ENCODE measurements around the gene EQTN.

Gene EQTN

DNA sequence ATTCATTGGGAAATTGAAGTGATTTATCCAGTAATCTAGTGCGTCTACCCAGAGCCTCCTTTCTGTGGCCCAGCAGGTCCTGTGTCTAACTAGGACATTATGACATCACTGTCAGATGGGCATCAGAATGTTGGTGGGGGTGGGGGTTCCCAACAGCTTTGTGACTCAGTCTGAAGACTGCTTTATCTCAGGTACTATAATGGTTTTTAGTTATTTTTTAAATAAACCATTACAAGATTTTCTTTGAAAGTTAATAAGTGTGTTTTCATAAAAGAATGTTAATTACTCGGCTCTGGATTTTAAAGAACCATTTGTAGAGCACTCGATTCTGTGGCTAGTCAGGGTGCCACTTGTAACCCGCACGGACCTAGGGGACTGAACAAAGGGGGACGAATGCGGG is at the start of gene EQTN:
EQTN (minus strand) TSS at position 101 of the 400 bp plus-strand sequence; CDS start at position 6, 95 bp downstream.
- DNase-seq = no peak

DNA sequence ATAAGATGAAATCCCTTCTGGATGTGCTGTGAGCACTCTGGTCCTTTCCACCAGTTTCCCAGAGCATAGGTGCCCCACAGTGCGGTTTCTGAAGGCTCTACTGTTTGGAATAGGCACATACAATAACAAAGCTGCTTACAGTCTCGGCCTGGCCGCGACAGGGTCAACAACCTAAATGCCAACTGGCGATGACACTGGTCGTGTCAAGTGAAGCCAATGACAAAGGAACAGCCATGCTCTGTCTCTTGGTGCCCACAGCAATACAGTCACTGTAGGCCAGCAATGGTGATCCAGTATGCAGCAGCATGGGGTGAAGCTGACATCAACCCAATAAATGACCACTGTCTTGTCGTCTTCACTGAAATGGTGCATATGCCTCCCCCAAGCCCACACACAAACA is 47.8 kb upstream of the EQTN start:
- DNase-seq = no peak

- DNase-seq = no peak
Measured at GRCh38 chr9:27341545-27342294, 44.8 kb upstream of the EQTN start.

DNA sequence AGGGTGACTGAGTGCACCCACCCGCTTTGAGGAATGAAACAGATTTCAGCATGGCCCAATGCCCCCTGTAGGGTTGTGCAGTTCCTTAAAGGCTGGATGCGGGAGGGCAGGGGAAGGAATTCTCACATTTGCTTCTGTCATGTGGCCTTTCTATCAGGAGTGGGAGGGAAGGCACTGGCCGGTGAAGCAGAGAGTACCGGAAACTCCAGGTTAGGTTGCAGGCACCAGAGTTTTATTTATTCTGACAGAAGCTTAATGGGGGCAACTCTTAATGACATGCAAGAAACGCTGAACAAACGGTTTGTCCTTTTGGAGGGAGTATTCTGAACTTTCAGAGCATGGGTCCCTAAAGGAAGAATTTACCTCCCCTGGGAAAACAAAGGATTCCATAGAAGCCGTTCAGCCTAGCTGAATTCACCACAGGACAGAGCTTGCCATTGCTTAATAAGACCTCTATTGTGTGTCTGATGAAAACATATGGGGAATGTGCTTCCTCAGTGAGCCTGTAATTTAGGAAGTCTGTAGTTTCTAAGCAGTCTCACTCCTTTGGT is 44.1 kb upstream of the EQTN start:
- DNase-seq = no peak

DNA sequence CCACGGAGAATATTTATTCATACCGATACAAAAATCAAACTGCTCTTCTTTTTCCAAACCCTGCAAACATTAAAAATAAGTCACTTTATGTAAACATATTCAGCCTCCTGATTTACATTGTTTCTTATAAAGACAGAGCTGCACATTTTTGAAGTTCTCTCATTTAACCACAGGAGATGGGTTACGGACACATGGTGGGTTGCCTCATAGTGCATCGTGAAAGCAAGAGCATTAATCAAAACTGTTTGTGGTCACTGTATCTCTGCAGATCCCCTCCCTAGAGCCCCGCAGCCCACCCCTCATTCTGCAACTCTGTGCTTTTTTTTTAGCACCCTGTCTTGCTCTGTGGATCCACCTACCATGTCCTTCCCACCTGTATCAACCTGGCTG is 43.3 kb upstream of the EQTN start:
- no peak for DNase-seq

DNA sequence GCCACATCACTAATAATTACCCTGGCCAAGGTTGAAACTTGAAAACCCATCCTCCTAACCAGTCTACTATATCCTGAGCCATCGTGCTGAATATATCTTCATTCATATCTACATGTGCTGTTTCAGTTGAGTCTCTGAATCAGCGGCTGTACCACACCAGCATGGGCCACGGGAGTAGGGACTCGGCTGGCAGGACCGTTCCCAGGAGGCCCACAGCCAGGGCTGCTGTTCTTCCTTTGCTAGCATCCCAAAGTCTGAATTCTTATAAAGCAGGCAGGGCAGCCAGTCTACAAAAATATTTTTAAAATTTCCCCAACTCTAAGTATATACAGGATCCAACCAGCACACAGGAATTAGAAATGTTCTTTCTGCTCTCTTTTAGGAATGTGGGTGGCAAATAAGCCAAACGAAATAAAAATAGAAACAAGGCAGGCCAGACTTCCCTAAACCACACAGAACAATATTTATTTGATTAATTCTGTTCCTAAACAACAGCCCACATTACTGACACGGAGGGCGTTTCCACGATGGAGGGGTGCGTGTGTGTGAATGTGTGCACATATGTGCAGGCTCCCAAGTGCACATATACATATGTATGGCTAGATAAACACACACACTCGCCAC is 42.8 kb upstream of the EQTN start:
- DNase-seq = no peak

GRCh38 chr9:27338527-27338903 is 41.6 kb upstream of the EQTN start:
- DNase-seq = no peak

- no peak for DNase-seq
Measured at GRCh38 chr9:27337833-27338526, 41.0 kb upstream of the EQTN start.

- no peak for DNase-seq
Measured at GRCh38 chr9:27337236-27337635, 40.3 kb upstream of the EQTN start.

DNA sequence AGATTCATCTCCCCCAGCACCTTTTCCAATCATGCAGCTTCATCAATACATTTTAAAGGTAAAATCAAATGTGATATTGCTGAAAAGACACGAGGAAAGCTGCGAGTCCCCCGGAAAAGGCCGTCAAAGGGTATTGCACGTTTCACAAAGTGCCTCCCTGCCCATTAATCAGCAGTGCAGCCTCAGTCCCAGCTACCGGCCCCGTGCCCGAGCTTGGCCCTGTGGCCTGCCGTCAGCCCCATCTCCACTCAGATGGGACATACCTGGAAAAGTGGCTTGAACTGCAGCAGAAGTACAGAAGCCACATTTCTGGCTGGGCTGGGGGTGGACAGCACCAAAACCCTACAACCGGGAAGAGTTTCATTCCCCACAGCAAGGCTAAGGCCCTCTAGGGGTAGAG is 39.9 kb upstream of the EQTN start:
- DNase-seq = no peak

DNA sequence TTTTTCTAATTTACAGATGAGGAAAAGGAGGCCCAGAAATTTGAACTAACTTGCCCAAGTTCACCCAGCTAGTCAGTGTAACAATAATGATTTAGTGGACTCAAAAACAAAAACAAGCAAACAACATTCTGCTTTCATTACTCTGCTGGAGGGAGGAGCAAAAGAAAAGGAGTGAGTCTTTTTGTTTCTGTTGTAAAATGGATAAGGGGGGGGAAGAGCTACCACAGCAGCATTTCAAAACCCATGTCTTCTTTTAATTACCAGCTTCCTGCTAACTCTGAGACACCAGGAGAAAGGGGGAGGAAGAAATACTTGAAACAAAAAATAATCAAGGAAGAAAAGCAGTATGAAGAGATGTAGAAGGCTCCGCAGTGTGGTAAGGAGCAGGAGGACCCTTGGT is 39.2 kb upstream of the EQTN start:
- no peak for DNase-seq

- DNase-seq = no peak
Measured at GRCh38 chr9:27335075-27335474, 38.1 kb upstream of the EQTN start.

DNA sequence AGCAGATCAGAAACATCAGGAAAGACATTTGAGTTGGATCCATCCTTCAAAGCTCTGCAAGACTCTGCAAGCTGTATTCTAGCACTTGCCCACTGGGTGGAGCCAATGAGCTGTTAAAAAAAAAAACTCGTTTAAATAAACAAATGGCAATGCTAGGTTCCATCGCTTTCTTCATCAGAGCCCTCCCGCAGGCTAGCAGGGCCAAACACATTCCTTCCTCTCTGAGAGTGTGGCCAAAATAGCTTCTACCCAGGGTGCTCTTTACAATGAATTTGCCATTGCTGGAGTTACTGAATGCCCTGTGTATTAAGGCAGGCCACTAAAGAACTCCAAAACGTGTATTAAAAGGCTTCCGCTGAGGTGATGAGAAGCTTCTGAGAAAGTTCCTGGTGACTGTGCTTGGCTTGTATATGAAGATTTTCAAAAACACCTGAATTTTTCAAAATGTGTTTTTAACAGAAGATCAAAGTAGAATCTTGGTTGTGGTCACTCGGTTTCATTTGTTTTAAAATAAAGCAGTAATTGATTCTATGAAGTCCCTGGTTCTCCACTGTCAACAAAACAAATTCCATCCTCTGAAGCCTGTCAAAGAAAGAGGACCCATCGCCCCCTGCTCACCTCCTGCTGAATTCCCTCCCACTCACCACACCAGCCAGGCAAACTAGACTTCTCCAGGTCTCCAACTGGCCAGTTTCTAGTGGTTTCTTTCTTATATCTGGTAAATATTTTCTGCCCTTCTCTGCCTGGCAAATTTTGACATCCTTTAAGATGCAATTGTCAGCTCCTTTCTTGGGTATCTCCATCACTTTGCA is 36.5 kb upstream of the EQTN start:
- DNase-seq = peak; percentile 70

- no peak for DNase-seq
Measured at GRCh38 chr9:27331393-27331792, 34.4 kb upstream of the EQTN start.

DNA sequence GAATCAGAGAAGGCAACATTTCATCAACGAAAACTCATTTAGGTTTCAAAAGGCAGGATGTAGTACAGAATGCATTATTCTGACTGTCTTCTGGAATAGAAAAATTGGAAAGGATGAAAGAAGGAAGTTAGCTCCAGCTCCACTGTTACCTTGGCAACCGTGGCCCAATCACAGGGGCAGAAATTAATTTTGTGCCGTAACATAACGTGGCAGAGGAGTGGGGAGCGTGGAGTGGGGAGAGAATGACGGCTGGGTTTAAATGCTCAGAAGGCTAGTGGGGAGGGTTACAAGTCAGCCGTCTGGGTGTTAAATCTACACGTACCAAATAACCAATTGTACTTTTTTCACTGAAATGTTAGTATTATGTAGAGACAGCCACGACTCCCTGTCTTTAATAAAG is 32.3 kb upstream of the EQTN start:
- no peak for DNase-seq

DNA sequence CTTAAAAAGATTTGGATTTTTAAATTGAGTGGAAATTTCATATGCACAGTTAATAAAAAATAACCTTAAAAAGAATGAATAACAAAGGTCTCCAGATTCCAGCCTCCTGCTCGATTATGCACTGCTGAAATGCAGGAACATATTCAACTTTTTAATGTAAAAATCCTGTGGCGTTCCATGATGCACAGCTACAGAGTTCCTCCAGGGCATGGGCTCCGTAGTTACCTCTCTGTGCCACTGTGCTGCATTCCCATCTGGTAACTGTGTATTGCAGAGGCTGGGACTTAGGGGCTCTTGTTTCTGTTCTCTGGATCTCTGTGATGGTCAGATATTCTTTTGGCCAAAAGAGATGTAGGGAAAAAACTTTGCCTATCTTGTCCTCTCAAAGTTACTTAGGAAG is 31.5 kb upstream of the EQTN start:
- no peak for DNase-seq

- DNase-seq = no peak
Measured at GRCh38 chr9:27311184-27311583, 14.2 kb upstream of the EQTN start.

DNA sequence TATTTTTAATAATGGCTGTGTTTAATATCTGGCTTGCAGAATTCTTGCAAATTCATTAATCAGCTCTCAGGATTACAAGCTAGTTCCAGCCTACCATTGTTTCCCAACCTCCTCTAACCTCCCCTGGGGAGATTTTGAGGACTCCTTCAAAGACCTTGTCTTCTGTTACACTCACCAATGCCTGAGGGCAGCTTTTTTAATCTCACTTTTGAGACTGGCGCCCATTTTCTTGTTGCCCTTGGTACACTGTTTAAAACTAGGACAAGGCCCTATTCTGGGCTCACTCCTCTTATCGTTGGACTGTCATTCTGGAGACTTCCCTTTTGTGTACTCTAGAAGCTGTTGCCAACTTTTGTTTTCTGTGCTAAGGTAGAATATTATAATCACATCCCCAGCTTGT is 13.6 kb upstream of the EQTN start:
- DNase-seq = no peak

DNA sequence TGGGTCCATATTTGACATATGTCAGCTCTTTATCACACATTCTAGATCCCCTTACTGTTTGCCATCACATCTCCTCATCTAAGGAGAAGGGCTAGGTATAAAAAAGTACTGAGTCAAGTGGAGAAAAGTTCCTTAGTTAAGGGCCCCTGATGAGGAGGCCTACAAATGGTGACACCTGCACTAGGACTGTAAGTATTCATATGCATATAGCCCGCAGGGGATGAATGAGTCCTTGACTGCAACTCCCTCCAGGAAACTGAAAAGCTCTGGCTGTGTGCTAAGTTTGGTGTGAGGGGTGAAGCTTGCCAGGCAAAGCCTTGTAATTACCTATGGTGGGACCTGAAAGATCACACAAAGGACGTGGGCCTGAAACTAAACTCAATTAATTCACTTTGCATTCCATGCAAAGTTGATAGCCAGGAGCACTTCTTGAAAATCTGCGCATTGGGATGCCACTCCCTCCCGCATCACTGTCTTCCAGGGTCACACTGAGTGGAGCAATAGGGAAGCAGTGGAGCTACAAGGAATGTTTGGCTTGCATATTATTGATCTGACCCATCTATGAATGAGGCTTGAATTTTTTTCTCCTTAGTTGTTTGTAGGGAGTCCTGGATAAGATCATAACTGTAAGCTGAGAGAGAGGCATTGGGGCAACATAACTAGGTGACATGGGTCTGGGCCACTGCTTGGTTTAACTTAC is 11.9 kb upstream of the EQTN start:
- DNase-seq = peak; percentile 2

- no peak for DNase-seq
Measured at GRCh38 chr9:27304521-27304920, 7.6 kb upstream of the EQTN start.

DNA sequence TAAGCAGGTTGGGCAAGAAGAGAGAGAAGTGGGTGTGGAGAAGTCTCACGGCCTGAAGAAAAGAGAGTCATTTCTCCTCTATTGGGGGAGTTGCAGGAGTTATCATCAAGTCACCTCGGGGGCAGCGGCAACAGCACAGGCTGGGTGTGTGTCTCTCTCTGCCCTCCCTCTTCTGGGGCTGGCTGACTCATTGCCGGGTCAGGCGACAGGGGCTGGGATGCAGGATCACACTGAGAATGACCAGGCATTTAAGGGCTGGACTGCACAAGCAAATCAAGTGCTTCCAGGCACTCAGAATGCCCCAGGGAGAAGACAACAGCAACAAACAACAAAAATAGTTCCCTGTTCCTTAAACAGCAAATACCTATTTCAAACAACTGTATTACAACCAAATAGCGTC is 6.3 kb upstream of the EQTN start:
- peak; percentile 28 for DNase-seq

GRCh38 chr9:27293996-27294395 is 3.0 kb downstream of the EQTN start:
- no peak for DNase-seq
